Activated CD4-positive, alpha-beta memory T cell treated with anti-CD3 and anti-CD28 coated beads for 36 hours (primary cell): Measurements from ENCODE around the gene SLC18A2. TPM values are rescaled to one million over a fixed set of nuclear protein-coding genes. Genes with fewer than 3 reads are reported as not detected.
"Not testable (repeated sequence)": the region's sequence is repeated elsewhere in the genome, so short reads cannot be mapped to it uniquely, and the experiment has no call there.

Source experiments
- CTCF ChIA-PET: fragments of 350-600 bp; sonication (Branson Sonifier 250); formaldehyde crosslinking; loops from one replicate; lab custom pipeline; 2021; ENCODE audit warnings: antibody characterized with exemption, inconsistent platforms; lab: Charles Lee
- POLR2A ChIA-PET: fragments of 350-600 bp; sonication (Branson Sonifier 250); formaldehyde crosslinking; loops from one replicate; lab custom pipeline; 2021; ENCODE audit warnings: antibody characterized with exemption; lab: Charles Lee
- DNase-seq: peaks from one replicate; pipeline ENCODE4 v3.0.0-alpha.2; 2020
- H3K27ac Mint-ChIP-seq: one replicate; pipeline ENCODE4 v1.8.0; 2021; ENCODE audit warnings: mixed read lengths
- H3K27me3 Mint-ChIP-seq: one replicate; pipeline ENCODE4 v1.8.0; 2021; ENCODE audit warnings: mixed read lengths
- H3K36me3 Mint-ChIP-seq: one replicate; pipeline ENCODE4 v1.8.0; 2021; ENCODE audit warnings: mixed read lengths
- H3K4me1 Mint-ChIP-seq: one replicate; pipeline ENCODE4 v1.8.0; 2021; ENCODE audit warnings: low read depth, mixed read lengths
- H3K4me3 Mint-ChIP-seq: one replicate; pipeline ENCODE4 v1.8.0; 2021; ENCODE audit warnings: mild to moderate bottlenecking, mixed read lengths
- H3K9me3 Mint-ChIP-seq: one replicate; pipeline ENCODE4 v1.8.0; 2021; ENCODE audit warnings: mixed read lengths
- intact Hi-C: fragments of 100-400 bp; cut with micrococcal nuclease; formaldehyde crosslinking; loops from one replicate; pipeline ENCODE4 v1.15.1; 2023
- total RNA-seq, 2 experiments: library from RNA; stranded (reverse); gene quantifications; one replicate each; pipeline ENCODE4 v1.2.3, GENCODE V29; 2021

SLC18A2 gene
- total RNA-seq, 2 experiments from 2014 or later: not detected

GRCh38 chr10:117271427-117271826 is 30.5 kb downstream of the SLC18A2 start:
- CTCF ChIA-PET: no interaction called here
- H3K9me3 Mint-ChIP-seq: no peaks in the 10 kb centered on the region
- no peaks in the 10 kb centered on the region for H3K4me1 Mint-ChIP-seq
- no peaks in the 10 kb centered on the region for H3K36me3 Mint-ChIP-seq
- intact Hi-C loops: no loop called here
- no peaks in the 10 kb centered on the region for H3K27me3 Mint-ChIP-seq
- no peak for DNase-seq
- POLR2A ChIA-PET: no interaction called here
- no peak overlapping the region for H3K27ac Mint-ChIP-seq
- H3K4me3 Mint-ChIP-seq: no peak overlapping the region

- intact Hi-C loops: no loop called here
- no peak for DNase-seq
- no peak overlapping the region for H3K27ac Mint-ChIP-seq
- H3K4me1 Mint-ChIP-seq: no peaks in the 10 kb centered on the region
- H3K9me3 Mint-ChIP-seq: no peaks in the 10 kb centered on the region
- POLR2A ChIA-PET: no interaction called here
- H3K4me3 Mint-ChIP-seq: no peak overlapping the region
- CTCF ChIA-PET: interaction anchor here (0.9 kb wide), 1 partner anchor 56 kb away, joined by 3 read pairs; no protein-coding TSS in a partner anchor
- no peaks in the 10 kb centered on the region for H3K27me3 Mint-ChIP-seq
- H3K36me3 Mint-ChIP-seq: no peaks in the 10 kb centered on the region
Observed at GRCh38 chr10:117272195-117273076, 31.5 kb downstream of the SLC18A2 start.

GRCh38 chr10:117273980-117274379 is 33.1 kb downstream of the SLC18A2 start:
- intact Hi-C loops: no loop called here
- Mint-ChIP-seq H3K27me3 (no peaks in the 10 kb centered on the region), H3K9me3 (no peaks in the 10 kb centered on the region), H3K4me1 (no peaks in the 10 kb centered on the region), H3K36me3 (no peaks in the 10 kb centered on the region), H3K27ac (no peak overlapping the region), H3K4me3 (no peak overlapping the region)
- POLR2A ChIA-PET: no interaction called here
- DNase-seq: no peak
- CTCF ChIA-PET: no interaction called here

- H3K4me3 Mint-ChIP-seq: no peak overlapping the region
- CTCF ChIA-PET: no interaction called here
- H3K9me3 Mint-ChIP-seq: no peaks in the 10 kb centered on the region
- POLR2A ChIA-PET: no interaction called here
- H3K27me3 Mint-ChIP-seq: no peaks in the 10 kb centered on the region
- DNase-seq: no peak
- H3K4me1 Mint-ChIP-seq: no peaks in the 10 kb centered on the region
- H3K36me3 Mint-ChIP-seq: no peaks in the 10 kb centered on the region
- intact Hi-C loops: no loop called here
- H3K27ac Mint-ChIP-seq: no peak overlapping the region
Observed at GRCh38 chr10:117274509-117274908, 33.6 kb downstream of the SLC18A2 start.

GRCh38 chr10:117275121-117275520 is 34.2 kb downstream of the SLC18A2 start:
- POLR2A ChIA-PET: no interaction called here
- Mint-ChIP-seq H3K27me3 (no peaks in the 10 kb centered on the region), H3K9me3 (no peaks in the 10 kb centered on the region), H3K4me1 (no peaks in the 10 kb centered on the region), H3K36me3 (no peaks in the 10 kb centered on the region), H3K27ac (no peak overlapping the region), H3K4me3 (no peak overlapping the region)
- DNase-seq: no peak
- intact Hi-C loops: no loop called here
- CTCF ChIA-PET: interaction anchor here (1.3 kb wide), 1 partner anchor 8 kb away, joined by 3 read pairs; no protein-coding TSS in a partner anchor

- ChIA-PET POLR2A (no interaction called here), CTCF (interaction anchor here (0.6 to 1.4 kb wide), 3 partner anchors 42 to 1034 kb away, joined by 3 read pairs; no protein-coding TSS in a partner anchor)
Observed at GRCh38 chr10:117277675-117278074, 36.8 kb downstream of the SLC18A2 start.

GRCh38 chr10:117284716-117285494 is 44.0 kb downstream of the SLC18A2 start:
- H3K27ac Mint-ChIP-seq: no peak overlapping the region
- H3K9me3 Mint-ChIP-seq: no peaks in the 10 kb centered on the region
- H3K4me3 Mint-ChIP-seq: no peak overlapping the region
- H3K27me3 Mint-ChIP-seq: no peaks in the 10 kb centered on the region
- H3K36me3 Mint-ChIP-seq: peaks cover 20% of the 10 kb centered on the region
- POLR2A ChIA-PET: no interaction called here
- H3K4me1 Mint-ChIP-seq: no peaks in the 10 kb centered on the region
- intact Hi-C loops: no loop called here
- CTCF ChIA-PET: no interaction called here
- no peak for DNase-seq

More at GRCh38 chr10:117277675-117278074, 36.8 kb downstream of the SLC18A2 start:
- intact Hi-C loops: no loop called here
- Mint-ChIP-seq H3K27ac (no peak overlapping the region), H3K36me3 (no peaks in the 10 kb centered on the region), H3K9me3 (no peaks in the 10 kb centered on the region), H3K4me1 (no peaks in the 10 kb centered on the region), H3K4me3 (no peak overlapping the region), H3K27me3 (no peaks in the 10 kb centered on the region)
- DNase-seq: no peak

GRCh38 chr10:117290872-117291271 is 50.0 kb downstream of the SLC18A2 start:
- CTCF ChIA-PET: interaction anchor here (0.6 kb wide), 1 partner anchor 169 kb away, joined by 3 read pairs; no protein-coding TSS in a partner anchor
- H3K9me3 Mint-ChIP-seq, H3K27ac Mint-ChIP-seq, H3K27me3 Mint-ChIP-seq, intact Hi-C loops, H3K4me1 Mint-ChIP-seq, POLR2A ChIA-PET, H3K4me3 Mint-ChIP-seq, DNase-seq: not testable (repeated sequence)
- peaks cover 13% of the 10 kb centered on the region for H3K36me3 Mint-ChIP-seq

GRCh38 chr10:117294039-117294645 is 53.2 kb downstream of the SLC18A2 start:
- intact Hi-C loops: no loop called here
- no peak overlapping the region for H3K4me3 Mint-ChIP-seq
- H3K27ac Mint-ChIP-seq: no peak overlapping the region
- peaks cover 11% of the 10 kb centered on the region for H3K36me3 Mint-ChIP-seq
- no peaks in the 10 kb centered on the region for H3K27me3 Mint-ChIP-seq
- H3K9me3 Mint-ChIP-seq: no peaks in the 10 kb centered on the region
- ChIA-PET POLR2A (interaction anchor here (1.4 kb wide), 1 partner anchor 14 kb away, joined by 3 read pairs; no protein-coding TSS in a partner anchor), CTCF (interaction anchor here (1.4 kb wide), 1 partner anchor 78 kb away, joined by 5 read pairs; no protein-coding TSS in a partner anchor)
- DNase-seq: no peak
- peaks cover 5% of the 10 kb centered on the region for H3K4me1 Mint-ChIP-seq

- Mint-ChIP-seq H3K36me3 (peaks cover 8% of the 10 kb centered on the region), H3K9me3 (peaks cover 1% of the 10 kb centered on the region), H3K4me3 (no peak overlapping the region), H3K27me3 (no peaks in the 10 kb centered on the region), H3K27ac (no peak overlapping the region), H3K4me1 (peaks cover 5% of the 10 kb centered on the region)
- ChIA-PET POLR2A (interaction anchor here (1.4 kb wide), 1 partner anchor 14 kb away, joined by 3 read pairs; no protein-coding TSS in a partner anchor), CTCF (interaction anchor here (1.4 kb wide), 1 partner anchor 78 kb away, joined by 5 read pairs; no protein-coding TSS in a partner anchor)
- intact Hi-C loops: no loop called here
- DNase-seq: no peak
Observed at GRCh38 chr10:117294735-117295134, 53.8 kb downstream of the SLC18A2 start.

- no peak for DNase-seq
- peaks cover 26% of the 10 kb centered on the region for H3K36me3 Mint-ChIP-seq
- H3K27me3 Mint-ChIP-seq: no peaks in the 10 kb centered on the region
- peaks cover 15% of the 10 kb centered on the region for H3K9me3 Mint-ChIP-seq
- H3K4me1 Mint-ChIP-seq: peaks cover 5% of the 10 kb centered on the region
- POLR2A ChIA-PET: no interaction called here
- CTCF ChIA-PET: interaction anchor here (2.7 kb wide), 1 partner anchor 82 kb away, joined by 10 read pairs; no protein-coding TSS in a partner anchor
- H3K27ac Mint-ChIP-seq: no peak overlapping the region
- intact Hi-C loops: no loop called here
- no peak overlapping the region for H3K4me3 Mint-ChIP-seq
Observed at GRCh38 chr10:117298219-117298618, 57.3 kb downstream of the SLC18A2 start.
